ENCODE results near the gene PIP5KL1.

GRCh38 chr9:127897193-127897692, 33.3 kb downstream of the PIP5KL1 start:
- TF ChIP-seq POLR2A (IDR thresholded peaks at IDR 0.05; ENCODE audit: low read length): no peak
- no peak for TF ChIP-seq GATA1 (IDR thresholded peaks at IDR 0.05; ENCODE audit: low read depth, low read length)
